HuH-7 (cell line): Measurements from ENCODE around the gene ADAM15.

Experiments
- DNase-seq: peaks from one replicate; pipeline ENCODE4 v3.0.0; 2011; ENCODE audit warnings: low spot score

ADAM15 gene

DNA sequence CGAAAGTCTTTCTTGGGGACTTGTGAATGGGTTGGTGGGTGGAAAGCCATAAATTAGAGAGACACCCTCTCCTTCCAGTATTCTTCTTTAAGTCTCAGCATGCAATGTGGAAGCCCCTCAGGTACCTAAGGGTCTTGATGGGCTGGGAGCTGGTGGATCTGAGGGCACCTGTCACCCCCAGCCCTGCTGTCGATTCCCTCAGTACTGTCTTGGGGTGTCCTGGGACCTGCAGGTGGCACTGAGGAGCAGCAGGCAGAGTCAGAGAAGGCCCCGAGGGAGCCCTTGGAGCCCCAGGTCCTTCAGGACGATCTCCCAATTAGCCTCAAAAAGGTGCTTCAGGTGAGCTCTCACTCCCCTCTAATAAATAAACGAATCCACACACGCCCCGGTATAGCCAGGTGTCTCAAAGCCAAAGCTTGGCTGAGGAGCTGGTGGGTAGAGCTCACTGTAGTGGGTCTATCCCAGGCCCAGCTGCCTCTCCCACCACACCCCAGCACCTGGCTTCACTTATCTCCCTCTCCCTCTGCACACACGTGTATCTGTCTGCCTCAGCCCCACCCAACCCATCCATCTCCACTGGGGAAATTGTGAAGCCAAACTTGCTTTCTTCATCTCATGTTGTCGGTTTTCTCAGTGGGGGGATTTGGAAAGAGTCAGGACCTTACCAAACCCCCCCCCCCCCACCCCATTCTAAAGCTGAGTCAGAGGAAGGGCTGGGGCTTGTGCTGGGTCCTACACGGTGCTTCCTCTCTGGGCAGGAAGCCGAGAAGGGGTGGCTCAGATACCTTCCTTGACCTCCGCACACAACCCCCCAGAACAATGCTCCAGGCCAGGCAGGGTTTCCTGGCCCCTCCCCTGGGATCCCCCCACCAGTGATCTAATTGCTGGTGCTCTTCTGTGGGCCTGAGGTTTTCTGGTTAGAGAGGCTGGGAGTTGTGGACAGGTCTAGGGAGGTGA lies 1.6 kb downstream of the ADAM15 start:
- DNase-seq = no peak

DNA sequence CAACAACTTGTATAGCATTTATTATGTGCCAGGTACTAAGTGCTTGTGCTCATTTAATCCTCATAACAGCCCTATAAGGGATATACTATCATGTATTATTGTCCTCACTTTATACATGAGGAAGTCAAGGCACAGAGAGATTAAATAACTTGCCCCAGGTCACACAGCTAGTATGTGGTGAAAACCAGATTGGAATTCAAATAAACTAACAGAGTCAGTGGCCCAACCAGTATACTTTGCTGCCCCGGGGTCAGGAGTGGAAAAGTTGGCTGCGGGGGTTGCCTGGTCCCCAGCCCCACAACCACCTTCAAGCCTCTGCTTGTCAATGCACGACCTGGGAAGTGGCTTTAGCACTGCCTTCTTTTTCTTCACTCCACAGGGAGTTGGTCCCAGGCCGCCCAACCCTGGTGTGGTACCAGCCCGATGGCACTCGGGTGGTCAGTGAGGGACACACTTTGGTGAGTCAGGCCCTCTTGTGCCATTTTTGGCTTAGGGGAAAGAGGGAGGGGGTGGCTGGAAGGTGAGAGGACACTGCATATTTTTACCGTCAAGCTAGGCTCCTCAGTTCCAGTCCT lies 2.5 kb downstream of the ADAM15 start:
- no peak for DNase-seq

DNA sequence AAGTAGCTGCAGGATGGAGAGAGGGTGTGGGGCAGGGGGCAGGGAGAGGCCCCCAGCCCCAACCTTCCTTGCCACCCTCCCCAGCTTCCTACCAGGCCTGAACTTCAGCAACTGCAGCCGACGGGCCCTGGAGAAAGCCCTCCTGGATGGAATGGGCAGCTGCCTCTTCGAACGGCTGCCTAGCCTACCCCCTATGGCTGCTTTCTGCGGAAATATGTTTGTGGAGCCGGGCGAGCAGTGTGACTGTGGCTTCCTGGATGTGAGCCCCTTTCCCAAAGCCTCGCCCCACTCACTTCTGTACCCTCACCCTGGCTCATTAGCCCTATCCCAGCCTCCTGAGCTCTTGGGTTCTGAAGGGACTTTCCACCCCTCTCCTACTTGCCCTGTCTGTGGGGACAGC lies 6.0 kb downstream of the ADAM15 start:
- DNase-seq = no peak

DNA sequence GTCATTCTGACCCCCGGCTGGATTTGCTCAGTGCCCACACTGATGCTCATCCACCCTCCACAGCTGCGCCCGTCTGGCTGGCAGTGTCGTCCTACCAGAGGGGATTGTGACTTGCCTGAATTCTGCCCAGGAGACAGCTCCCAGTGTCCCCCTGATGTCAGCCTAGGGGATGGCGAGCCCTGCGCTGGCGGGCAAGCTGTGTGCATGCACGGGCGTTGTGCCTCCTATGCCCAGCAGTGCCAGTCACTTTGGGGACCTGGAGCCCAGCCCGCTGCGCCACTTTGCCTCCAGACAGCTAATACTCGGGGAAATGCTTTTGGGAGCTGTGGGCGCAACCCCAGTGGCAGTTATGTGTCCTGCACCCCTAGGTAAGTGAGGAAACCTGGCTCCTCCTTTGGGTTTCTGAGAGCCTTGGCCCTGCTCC lies 6.7 kb downstream of the ADAM15 start:
- DNase-seq = no peak

DNA sequence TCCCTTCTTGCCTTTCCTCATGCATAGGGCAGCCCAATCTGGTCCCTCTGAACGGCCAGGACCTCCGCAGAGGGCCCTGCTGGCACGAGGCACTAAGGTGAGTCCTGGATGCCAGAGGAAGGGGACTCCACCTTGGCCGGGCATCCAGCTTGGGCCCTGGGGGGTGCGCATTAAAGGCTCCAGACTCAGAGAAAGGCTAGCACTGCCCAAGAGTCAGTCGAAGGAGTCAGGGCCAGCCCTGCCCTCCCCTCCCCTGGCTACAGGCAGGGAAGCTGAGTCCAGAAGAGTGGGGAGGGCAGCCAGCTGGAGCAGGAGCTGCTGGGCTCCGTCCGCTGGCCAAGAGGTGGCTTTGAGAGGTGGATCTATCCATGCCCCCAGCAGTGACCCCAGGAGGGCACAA lies 9.6 kb downstream of the ADAM15 start:
- no peak for DNase-seq

DNA sequence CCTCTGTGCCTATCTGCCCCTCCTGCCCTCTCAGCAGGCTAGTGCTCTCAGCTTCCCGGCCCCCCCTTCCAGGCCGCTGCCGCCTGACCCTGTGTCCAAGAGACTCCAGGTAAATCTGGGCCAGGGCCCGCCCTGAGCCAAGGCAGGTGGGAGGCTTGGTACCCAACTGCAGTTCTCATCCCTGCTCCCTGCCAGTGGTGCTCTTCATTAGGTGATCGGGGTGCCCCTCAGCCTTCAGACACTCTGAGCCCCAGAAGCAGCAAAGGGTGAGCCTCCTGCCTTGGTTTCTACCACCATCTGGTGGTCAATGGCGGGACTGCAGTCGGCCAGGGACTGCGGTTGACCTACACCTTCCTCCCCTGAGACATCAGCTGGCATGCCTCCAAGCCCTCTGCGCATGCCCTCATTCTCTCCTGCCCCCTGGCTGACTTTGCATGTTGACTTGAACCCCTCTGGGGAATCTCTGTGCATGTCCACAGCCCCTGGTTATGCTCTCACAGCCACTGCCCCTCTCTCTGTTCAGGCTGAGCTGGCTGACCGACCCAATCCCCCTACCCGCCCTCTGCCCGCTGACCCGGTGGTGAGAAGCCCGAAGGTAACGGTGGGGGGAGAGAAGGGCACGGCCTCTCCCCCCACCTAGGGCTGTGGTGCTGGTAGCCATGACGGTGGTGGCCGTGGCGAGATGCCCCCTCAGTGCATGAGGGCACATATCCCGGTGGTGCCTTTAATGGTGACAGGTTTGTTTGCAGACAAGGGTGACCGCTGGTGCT lies 10.4 kb downstream of the ADAM15 start:
- peak; percentile 98 for DNase-seq

DNA sequence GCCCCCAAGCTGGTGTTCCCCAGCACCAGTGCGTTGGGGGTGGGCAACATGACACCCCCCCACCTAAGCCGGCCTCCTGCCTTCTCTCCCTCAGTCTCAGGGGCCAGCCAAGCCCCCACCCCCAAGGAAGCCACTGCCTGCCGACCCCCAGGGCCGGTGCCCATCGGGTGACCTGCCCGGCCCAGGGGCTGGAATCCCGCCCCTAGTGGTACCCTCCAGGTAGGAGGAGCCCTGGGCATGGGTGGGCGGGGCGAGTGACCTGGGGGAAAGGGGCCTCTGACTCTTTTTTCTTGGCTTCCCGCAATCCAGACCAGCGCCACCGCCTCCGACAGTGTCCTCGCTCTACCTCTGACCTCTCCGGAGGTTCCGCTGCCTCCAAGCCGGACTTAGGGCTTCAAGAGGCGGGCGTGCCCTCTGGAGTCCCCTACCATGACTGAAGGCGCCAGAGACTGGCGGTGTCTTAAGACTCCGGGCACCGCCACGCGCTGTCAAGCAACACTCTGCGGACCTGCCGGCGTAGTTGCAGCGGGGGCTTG lies 11.1 kb downstream of the ADAM15 start:
- DNase-seq = peak; percentile 95

DNA sequence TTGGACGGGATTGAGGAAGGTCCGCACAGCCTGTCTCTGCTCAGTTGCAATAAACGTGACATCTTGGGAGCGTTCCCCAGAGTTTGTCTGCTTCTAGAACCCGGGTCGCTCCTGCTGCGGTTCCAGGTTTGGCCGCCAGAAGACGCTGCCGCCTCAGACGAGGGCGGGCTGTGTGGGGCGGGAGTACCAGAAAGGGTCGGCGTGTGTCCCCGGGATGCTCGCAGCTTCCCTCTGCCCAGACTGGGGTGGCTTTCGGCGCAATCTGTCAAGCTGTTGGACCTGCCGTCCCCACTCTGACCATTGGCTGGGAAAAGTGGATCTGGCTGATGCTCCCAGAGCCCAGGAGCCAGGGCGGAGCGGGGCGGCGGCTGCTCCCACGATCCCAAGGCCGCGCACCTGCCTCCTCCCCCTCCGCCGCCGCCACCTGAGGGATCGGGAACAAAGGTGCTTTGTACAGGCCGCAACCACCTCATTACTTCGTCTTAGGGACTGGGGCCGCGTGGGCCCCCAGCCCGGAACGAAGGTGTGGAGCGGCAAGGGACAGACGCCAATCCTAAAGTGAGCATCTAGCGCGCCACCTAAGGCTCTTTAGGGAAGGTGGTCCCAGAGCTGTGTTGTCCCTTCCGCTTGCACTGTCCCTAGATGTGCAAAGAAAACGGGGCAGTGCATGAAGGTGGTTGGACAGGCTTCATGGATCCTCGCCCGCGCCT lies 11.7 kb downstream of the ADAM15 start:
- DNase-seq = peak; percentile 96

DNA sequence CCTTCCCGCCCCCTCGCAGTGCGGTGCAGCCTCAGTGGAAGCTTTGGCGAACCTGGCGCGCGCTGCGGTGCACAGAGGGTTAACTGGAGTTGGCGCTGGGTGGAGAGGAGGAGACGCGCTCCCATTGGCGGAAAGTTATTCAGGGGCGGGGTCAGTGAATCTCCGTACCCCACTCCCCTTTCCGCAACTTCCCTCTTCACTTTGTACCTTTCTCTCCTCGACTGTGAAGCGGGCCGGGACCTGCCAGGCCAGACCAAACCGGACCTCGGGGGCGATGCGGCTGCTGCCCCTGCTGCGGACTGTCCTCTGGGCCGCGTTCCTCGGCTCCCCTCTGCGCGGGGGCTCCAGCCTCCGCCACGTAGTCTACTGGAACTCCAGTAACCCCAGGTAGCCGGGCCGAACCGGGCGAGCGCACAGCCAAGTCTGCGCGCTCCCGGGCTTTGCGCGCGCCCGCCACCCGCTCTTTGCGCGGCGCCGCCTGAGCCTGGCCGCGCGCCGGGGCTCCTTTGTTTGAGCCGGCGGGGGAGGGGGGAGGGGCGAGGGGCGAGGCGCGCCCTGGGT lies 12.5 kb downstream of the ADAM15 start, which contains the start of gene EFNA4:
TSS of gene EFNA4 (plus strand) at position 191 of the 561 bp plus-strand sequence. CDS start at position 275, 84 bp downstream.
- peak; percentile 99 for DNase-seq

DNA sequence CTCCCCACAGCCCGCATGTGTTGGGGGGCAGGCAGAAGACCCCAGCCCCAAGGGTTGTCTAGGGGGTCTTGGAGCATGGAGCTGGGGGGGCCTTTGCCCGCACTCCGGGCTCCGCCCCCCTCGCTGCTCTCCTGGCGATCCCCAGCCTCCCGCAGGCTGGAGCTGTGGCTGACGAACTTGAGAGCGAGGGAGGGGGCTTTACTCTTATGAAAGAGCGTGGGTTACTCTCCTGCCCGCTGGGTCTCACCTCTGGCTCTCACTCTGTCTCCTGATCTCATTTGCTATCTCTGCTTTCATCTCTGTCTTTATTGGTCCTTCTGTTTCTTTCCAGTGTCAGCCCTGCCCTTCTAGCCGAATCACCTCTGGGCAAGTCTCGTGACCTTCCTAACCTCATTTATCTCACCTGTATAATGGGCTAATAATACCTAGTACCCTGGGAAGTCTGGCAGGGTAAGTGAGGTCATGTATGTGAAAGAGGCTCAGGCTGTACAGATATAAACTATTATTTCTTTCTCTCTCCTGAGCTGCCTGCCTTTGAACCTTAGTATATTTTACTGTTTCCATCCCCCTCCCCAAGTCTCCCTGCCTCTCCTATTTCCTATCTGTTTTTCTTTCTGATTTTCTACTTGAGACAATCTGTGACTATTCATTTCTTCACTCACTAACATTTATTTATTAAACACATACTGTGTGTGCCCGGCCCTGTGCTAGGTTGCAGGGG lies 13.2 kb downstream of the ADAM15 start:
- no peak for DNase-seq

DNA sequence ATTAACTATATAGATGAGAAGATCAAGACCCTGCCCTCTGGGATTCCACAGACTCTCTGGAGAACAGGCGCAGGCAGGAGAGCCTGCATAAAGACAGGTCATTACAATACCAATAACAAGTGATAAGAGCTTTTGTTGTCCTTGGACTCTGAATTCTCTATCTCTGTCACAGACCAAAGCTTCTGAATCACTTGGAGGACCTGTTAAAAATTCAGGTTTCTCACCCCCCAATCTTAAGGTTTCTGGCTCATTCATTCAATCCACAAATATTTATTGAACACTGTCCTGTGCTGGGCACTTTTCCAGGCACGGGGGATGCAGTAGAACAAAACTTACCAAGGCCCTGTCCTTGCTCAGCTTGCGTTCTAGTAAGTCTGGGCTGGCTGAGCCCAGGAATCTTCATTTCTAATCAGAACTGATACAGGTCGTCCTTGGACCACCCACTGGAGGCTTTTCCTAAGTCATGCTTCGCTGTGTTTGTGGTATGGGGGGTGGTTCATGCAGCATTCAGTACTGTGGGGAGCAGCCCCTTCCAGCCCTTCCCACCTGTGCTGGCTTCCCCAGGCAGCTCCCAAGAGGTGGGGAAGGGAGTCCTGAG lies 13.8 kb downstream of the ADAM15 start:
- no peak for DNase-seq

DNA sequence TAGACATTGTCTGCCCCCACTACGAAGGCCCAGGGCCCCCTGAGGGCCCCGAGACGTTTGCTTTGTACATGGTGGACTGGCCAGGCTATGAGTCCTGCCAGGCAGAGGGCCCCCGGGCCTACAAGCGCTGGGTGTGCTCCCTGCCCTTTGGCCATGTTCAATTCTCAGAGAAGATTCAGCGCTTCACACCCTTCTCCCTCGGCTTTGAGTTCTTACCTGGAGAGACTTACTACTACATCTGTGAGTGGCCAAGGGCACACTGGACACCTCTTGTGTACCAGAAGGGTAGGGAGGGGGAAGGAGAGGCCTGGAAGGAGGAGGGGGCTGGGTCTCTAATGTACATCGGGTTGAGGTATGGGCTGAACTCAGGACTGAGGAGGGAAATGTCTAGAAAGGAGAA lies 15.7 kb downstream of the ADAM15 start:
- DNase-seq = no peak

DNA sequence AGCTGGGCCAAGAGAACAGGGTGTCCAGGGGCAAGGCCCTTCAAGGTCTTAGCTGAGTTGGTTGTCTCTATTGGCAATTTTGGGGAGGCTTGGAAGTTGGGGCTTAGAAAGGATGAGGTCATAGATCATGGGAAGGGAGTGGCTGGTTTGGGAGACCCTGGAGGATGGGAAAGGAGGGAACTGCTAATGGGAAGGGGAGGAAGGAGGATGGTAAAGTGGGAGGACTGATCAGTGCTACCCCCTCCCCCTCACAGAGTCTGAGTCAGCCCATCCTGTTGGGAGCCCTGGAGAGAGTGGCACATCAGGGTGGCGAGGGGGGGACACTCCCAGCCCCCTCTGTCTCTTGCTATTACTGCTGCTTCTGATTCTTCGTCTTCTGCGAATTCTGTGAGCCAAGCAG lies 17.5 kb downstream of the ADAM15 start:
- DNase-seq = no peak

DNA sequence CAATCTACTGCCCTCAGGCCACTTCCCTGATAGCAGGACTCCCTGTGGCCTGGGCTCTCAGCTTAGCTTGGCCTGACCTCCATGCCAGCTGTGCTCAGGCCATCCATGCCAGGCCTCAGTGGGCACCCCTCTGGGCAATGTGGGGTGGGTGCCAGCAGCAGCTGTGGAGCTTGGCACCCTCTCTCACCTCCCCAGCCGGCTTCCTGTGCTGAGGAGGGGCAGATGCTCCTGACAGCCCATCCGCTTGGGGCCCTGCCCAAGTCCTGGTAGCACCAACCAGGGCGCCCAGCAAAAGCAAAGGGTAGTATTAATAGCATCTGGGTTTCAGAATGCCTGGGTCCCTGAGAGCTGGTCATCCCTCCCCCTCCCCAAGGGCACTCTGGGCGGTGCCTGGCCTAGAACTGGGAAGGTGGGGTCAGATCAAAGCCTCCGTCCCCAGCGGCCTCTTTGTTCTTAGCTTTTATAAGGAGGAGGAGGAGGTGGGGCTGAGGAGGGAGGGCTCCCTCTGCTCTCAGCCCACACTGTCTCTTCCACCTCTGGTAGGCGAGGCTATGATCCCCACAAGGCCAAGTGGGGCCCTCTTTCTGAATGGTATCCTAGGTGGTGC lies 18.5 kb downstream of the ADAM15 start:
- DNase-seq = no peak

DNA sequence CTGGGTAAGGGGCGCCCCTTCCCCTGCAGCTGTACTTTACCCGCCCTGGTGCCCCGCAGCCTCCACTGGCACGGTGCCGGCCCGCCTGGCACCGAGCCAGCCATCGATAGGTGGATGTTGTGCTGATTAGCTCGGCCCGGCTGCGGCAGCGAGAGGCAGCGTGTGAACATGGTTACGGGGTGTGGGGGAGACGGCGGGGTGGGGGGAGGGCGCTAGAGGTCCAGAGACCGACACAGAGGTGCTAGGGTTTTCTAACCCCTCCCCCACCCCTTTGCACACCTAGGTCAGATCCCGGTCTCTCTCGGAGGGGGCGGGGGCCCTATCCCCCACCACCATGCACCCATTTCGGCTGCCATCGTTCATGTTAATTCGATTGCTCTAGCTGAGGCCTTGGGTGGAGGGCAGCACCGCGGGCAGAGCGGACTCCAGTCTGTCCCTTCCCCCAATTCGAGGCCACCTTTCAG lies 19.1 kb downstream of the ADAM15 start:
- DNase-seq = no peak

DNA sequence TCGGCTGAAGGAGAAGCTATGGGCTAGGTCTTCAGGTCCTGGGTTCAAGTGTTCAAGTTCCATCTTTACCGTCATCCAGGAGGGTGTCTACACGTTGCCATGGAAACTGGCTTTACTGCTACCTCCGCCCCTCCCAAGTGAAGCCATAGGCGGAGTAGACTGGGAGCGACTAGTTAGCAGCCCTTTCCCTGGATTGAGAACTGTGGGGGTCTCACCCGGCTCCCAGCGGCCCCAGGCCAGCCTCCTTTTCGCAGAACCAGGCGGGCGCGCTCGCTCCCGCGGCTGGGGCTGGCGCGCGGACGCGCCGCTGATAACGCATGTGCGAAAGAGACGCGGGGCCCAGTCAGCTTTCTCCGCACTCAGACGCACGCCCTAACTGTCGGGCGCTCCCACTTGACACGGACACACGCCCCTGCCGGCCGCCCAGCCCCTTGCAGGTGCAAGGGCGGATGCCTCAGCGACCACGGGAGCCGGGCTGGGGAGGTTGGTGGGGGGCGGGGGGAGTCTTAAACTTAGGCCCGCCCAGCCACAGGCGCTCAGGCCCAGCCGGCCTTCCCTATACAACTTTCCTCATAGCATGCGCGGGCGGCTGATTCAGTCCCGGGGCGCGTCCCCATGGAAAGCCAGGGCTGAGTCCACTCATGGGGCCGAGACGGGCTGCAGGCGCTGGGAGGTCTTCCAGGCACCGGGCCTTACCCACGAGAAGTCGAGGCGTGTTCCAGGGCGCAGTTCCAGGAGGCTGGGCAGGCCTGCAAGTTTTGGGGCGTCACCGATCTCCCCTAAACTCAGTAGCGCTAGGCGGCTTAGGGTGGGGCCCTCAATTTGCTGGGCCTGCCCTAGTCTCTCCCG lies 19.8 kb downstream of the ADAM15 start:
- peak; percentile 90 for DNase-seq

DNA sequence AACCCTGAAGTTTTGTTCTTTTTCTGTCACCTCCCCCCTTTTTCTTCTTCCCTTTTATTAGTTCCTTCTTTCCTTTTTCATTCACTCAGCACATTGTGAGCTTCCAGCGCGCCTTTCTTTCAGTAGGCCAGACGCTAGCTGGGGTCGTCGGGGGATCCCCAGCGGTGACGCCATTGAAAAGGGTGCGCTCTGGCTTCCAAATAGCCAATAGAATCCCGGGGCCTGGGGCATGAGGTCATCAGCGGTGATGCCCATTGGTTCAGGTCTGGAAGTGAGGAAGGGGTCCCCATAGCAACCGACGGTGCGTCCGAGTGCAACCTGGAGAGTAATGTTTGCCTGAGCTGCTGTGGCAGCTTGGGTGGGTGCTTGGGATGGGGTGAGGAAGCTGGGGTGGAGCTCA lies 20.6 kb downstream of the ADAM15 start:
- no peak for DNase-seq

DNA sequence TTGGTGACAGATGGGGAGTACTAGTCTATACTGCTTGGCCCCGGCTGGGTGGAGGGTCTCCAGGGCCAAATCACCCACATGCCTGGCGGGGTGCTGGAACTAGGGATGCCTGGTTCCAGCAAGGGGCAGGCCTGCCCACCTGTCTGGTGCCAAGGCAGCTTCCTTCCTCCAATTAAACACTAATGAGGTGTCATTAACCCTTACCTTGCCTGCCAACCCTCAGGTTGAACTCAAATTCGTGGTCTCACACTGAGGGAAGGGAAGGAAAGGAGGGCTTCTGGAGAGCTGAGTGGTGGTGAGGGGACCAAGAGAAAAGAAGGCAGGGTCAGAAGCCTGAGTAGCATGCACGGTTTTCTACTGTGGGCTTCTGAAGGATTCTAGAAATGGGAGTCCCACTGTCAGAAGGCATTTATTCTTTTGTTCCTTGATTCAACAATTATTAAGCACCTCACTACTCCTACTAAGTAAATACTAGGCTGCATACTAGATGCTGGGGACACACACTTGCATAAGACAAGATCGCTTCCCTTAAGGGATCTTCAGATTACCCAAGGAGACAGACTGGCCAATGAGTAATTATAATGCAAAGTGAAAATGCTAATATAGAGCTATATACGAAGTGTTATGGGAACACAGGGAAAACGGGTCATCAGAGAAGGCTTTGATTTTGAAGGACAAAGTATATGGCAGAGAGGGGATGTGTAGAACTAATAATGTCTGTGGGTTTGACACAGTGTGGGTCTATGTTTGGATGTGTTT lies 21.6 kb downstream of the ADAM15 start:
- no peak for DNase-seq
